HCT116 (cell line): ENCODE results near the gene GALNS. TPM values are rescaled to one million over a fixed set of nuclear protein-coding genes. Genes with fewer than 3 reads are reported as not detected.

ENCODE experiments used
- ATAC-seq: fragments of 200-7000 bp; cut with Tn5 transposase; 2 replicates; pipeline ENCODE4 v1.9.1; 2020; ENCODE audit warnings: mild to moderate bottlenecking, moderate library complexity
- BruUV-seq: library from RNA; stranded (reverse); fragments of 400-500 nt; replicated peaks from 2 replicates; lab custom pipeline; 2021; lab: Mats Ljungman, UMichigan
- CTCF ChIA-PET: fragments of 300-600 bp; sonication (Branson Sonifier 250); formaldehyde crosslinking; loops from one replicate; lab custom pipeline; 2021; ENCODE audit warnings: antibody characterized with exemption; lab: Charles Lee
- POLR2A ChIA-PET: fragments of 300-600, 350-600 bp; sonication (Branson Sonifier 250); formaldehyde crosslinking; loops from one replicate; lab custom pipeline; 2021; ENCODE audit warnings: antibody characterized with exemption; lab: Charles Lee
- RAD21 ChIA-PET, 2 experiments: fragments of 300-600 bp; sonication (Branson Sonifier 250); formaldehyde crosslinking; loops; one replicate each; lab custom pipeline; 2023; ENCODE audit warnings: low total read pairs in 2 of 2; ENCODE audit not compliant: uncharacterized antibody in 2 of 2, unreplicated experiment in 2 of 2, low non-redundant PET in 1 of 2; lab: Charles Lee
- DNase-seq: peaks from one replicate; pipeline ENCODE4 v3.0.0-alpha.2; 2010; ENCODE audit warnings: low read depth, low spot score
- H2AFZ ChIP-seq: fragments of 200-600 bp; shearing (Covaris generic), sonication (generic); 2 replicates; pipeline ENCODE4 v1.6.1; 2017; ENCODE audit warnings: low read depth, mixed run types, mixed read lengths, antibody characterized with exemption, low read length; ENCODE audit not compliant: poor library complexity, severe bottlenecking
- H3K27ac ChIP-seq: 2 replicates; pipeline ENCODE4 v1.5.1; 2012; ENCODE audit warnings: low read depth, low read length
- H3K27me3 ChIP-seq: fragments of 200-600 bp; sonication (generic); 2 replicates; pipeline ENCODE4 v1.6.1; 2016; ENCODE audit warnings: mixed run types, low read length, mixed read lengths; ENCODE audit not compliant: insufficient read depth
- H3K36me3 ChIP-seq, 2 experiments: fragments of 200-500 bp in 1 of 2; fragments of 200-600 bp in 1 of 2; sonication (Bioruptor generic) in 1 of 2; sonication (generic) in 1 of 2; 2 replicates each; pipeline versions ENCODE4 v1.5.1 to v1.6.1; 2014 to 2016; ENCODE audit warnings: low read length in 2 of 2, inconsistent platforms in 1 of 2, mixed read lengths in 1 of 2, mixed run types in 1 of 2; ENCODE audit not compliant: insufficient read depth in 2 of 2, control insufficient read depth in 1 of 2
- H3K4me1 ChIP-seq, 2 experiments: fragments of 200-600 bp in 1 of 2; sonication (generic) in 1 of 2; 2 replicates each; pipeline versions ENCODE4 v1.5.1 to v1.6.1; 2012 to 2017; ENCODE audit warnings: low read length in 2 of 2, inconsistent platforms in 1 of 2, mild to moderate bottlenecking in 1 of 2, mixed read lengths in 1 of 2, mixed run types in 1 of 2, moderate library complexity in 1 of 2; ENCODE audit not compliant: insufficient read depth in 2 of 2, control insufficient read depth in 1 of 2
- H3K4me2 ChIP-seq: fragments of 200-600 bp; sonication (generic); 2 replicates; pipeline ENCODE4 v1.6.1; 2017; ENCODE audit warnings: mixed run types, low read length, mixed read lengths
- H3K4me3 ChIP-seq, 2 experiments: fragments of 200-600 bp in 1 of 2; sonication (generic) in 1 of 2; replicated peaks in 1 of 2; 2 replicates each; pipeline ENCODE4 v1.5.1; 2011 to 2016; ENCODE audit warnings: low read length in 2 of 2, control low read depth in 1 of 2, low read depth in 1 of 2, mild to moderate bottlenecking in 1 of 2, mixed read lengths in 1 of 2, mixed run types in 1 of 2
- H3K79me2 ChIP-seq: fragments of 200-600 bp; sonication (generic); 2 replicates; pipeline ENCODE4 v1.6.1; 2017; ENCODE audit warnings: mild to moderate bottlenecking, mixed run types, low read length, moderate library complexity, mixed read lengths; ENCODE audit not compliant: insufficient read depth
- H3K9ac ChIP-seq: fragments of 200-600 bp; sonication (generic); 2 replicates; pipeline ENCODE4 v1.6.1; 2016; ENCODE audit warnings: low read length, mixed read lengths
- H3K9me2 ChIP-seq: fragments of 200-600 bp; sonication (generic), shearing (Covaris generic); 2 replicates; pipeline ENCODE4 v1.6.1; 2017; ENCODE audit warnings: mixed run types, mild to moderate bottlenecking, moderate library complexity; ENCODE audit not compliant: insufficient read depth
- H3K9me3 ChIP-seq, 2 experiments: fragments of 200-500 bp in 1 of 2; fragments of 200-600 bp in 1 of 2; sonication (Bioruptor generic) in 1 of 2; sonication (generic) in 1 of 2; 2 replicates each; pipeline ENCODE4 v1.6.1; 2014 to 2017; ENCODE audit warnings: low read length in 2 of 2, mixed read lengths in 2 of 2, inconsistent platforms in 1 of 2, low read depth in 1 of 2, mild to moderate bottlenecking in 1 of 2, mixed run types in 1 of 2, moderate library complexity in 1 of 2; ENCODE audit not compliant: control insufficient read depth in 1 of 2, insufficient read depth in 1 of 2
- H4K20me1 ChIP-seq: fragments of 200-600 bp; sonication (generic), shearing (Covaris generic); 2 replicates; pipeline ENCODE4 v1.6.1; 2017; ENCODE audit warnings: mixed run types, mild to moderate bottlenecking, moderate library complexity; ENCODE audit not compliant: insufficient read depth
- CBX3 ChIP-seq: IDR thresholded peaks from 2 replicates; pipeline ENCODE4 v1.6.1; 2012; ENCODE audit warnings: low read depth
- CEBPB ChIP-seq: IDR thresholded peaks from 2 replicates; pipeline ENCODE4 v1.6.1; 2012; ENCODE audit warnings: low read depth
- ELF1 ChIP-seq: IDR thresholded peaks from 2 replicates; pipeline ENCODE4 v1.6.1; 2012; ENCODE audit warnings: low read depth, borderline replicate concordance
- EZH2 ChIP-seq: fragments of 200-600 bp; sonication (generic); IDR thresholded peaks from 2 replicates; pipeline ENCODE4 v1.6.1; 2017; ENCODE audit warnings: antibody characterized with exemption, mixed run types
- EZH2phosphoT487 ChIP-seq: fragments of 200-600 bp; IDR thresholded peaks from 2 replicates; pipeline ENCODE4 v1.6.1; 2018; ENCODE audit warnings: antibody characterized with exemption, borderline replicate concordance
- FOSL1 ChIP-seq: IDR thresholded peaks from 2 replicates; pipeline ENCODE4 v1.6.1; 2012; ENCODE audit warnings: low read depth
- JUND ChIP-seq: IDR thresholded peaks from 2 replicates; pipeline ENCODE4 v1.6.1; 2012
- MAX ChIP-seq: IDR thresholded peaks from 2 replicates; pipeline ENCODE4 v1.6.1; 2012
- POLR2A ChIP-seq: IDR thresholded peaks from 2 replicates; pipeline ENCODE4 v1.7.0; 2011; ENCODE audit warnings: borderline replicate concordance; ENCODE audit not compliant: insufficient read depth, insufficient read length; ENCODE audit errors: extremely low read depth
- RAD21 ChIP-seq: IDR thresholded peaks from 2 replicates; pipeline ENCODE4 v1.6.1; 2012; ENCODE audit warnings: low read depth, mild to moderate bottlenecking
- REST ChIP-seq: IDR thresholded peaks from 2 replicates; pipeline ENCODE4 v1.6.1; 2012; ENCODE audit warnings: low read depth
- SIN3A ChIP-seq: IDR thresholded peaks from 2 replicates; pipeline ENCODE4 v1.6.1; 2012; ENCODE audit warnings: low read depth
- SP1 ChIP-seq: IDR thresholded peaks from 2 replicates; pipeline ENCODE4 v1.6.1; 2012; ENCODE audit warnings: low read depth
- SRF ChIP-seq: IDR thresholded peaks from 2 replicates; pipeline ENCODE4 v1.6.1; 2012; ENCODE audit warnings: low read depth
- TCF7L2 ChIP-seq: IDR thresholded peaks from 2 replicates; pipeline ENCODE4 v1.7.0; 2011; ENCODE audit warnings: borderline replicate concordance, inconsistent platforms; ENCODE audit not compliant: insufficient read depth, insufficient read length; ENCODE audit errors: extremely low read depth
- YY1 ChIP-seq: IDR thresholded peaks from 2 replicates; pipeline ENCODE4 v1.6.1; 2011; ENCODE audit warnings: low read length, low read depth, moderate library complexity, mild to moderate bottlenecking; ENCODE audit not compliant: insufficient replicate concordance; ENCODE audit errors: extremely low read depth
- intact Hi-C: fragments of 100-400 bp; cut with micrococcal nuclease; formaldehyde crosslinking; loops from 2 replicates; pipeline ENCODE4 v1.10.0; 2022
- total RNA-seq: library from RNA; stranded (reverse); gene quantifications from one replicate; pipeline ENCODE4 v1.2.1, GENCODE V29; 2021; ENCODE audit not compliant: unreplicated experiment
- TF ChIP-seq, protein P1 (sequence below): IDR thresholded peaks from 2 replicates; pipeline ENCODE4 v1.6.1; 2012
- TF ChIP-seq, protein P2 (sequence below), 3 experiments: fragments of 200-600 bp in 1 of 3; sonication (generic) in 1 of 3; IDR thresholded peaks in 2 of 3; conservative IDR thresholded peaks in 1 of 3; 2 replicates each; pipeline ENCODE4 v1.5.1; 2012 to 2017; ENCODE audit warnings: low read depth in 2 of 3, low read length in 2 of 3, antibody characterized with exemption in 1 of 3, borderline replicate concordance in 1 of 3, control low read depth in 1 of 3, mild to moderate bottlenecking in 1 of 3, mixed read lengths in 1 of 3, mixed run types in 1 of 3, moderate library complexity in 1 of 3; ENCODE audit not compliant: insufficient read depth in 1 of 3

Gene GALNS
- total RNA-seq, 1 experiment from 2014 or later: 44.6 TPM

GRCh38 chr16:88810912-88811768 is 45.6 kb downstream of the GALNS start (continued):
- TF ChIP-seq CBX3 (no peak), YY1 (no peak)
- TF ChIP-seq, protein P1, sequence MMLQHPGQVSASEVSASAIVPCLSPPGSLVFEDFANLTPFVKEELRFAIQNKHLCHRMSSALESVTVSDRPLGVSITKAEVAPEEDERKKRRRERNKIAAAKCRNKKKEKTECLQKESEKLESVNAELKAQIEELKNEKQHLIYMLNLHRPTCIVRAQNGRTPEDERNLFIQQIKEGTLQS: no peak

GRCh38 chr16:88810166-88810911 is 46.4 kb downstream of the GALNS start:
- RAD21 ChIA-PET: no interaction called here
- TF ChIP-seq SP1 (no peak), YY1 (no peak), CEBPB (no peak), TCF7L2 (no peak), EZH2 (no peak), SRF (no peak), MAX (no peak), RAD21 (no peak), EZH2phosphoT487 (no peak), FOSL1 (no peak), SIN3A (no peak), REST (no peak), ELF1 (no peak), POLR2A (no peak), JUND (no peak)
- TF ChIP-seq, protein P2, sequence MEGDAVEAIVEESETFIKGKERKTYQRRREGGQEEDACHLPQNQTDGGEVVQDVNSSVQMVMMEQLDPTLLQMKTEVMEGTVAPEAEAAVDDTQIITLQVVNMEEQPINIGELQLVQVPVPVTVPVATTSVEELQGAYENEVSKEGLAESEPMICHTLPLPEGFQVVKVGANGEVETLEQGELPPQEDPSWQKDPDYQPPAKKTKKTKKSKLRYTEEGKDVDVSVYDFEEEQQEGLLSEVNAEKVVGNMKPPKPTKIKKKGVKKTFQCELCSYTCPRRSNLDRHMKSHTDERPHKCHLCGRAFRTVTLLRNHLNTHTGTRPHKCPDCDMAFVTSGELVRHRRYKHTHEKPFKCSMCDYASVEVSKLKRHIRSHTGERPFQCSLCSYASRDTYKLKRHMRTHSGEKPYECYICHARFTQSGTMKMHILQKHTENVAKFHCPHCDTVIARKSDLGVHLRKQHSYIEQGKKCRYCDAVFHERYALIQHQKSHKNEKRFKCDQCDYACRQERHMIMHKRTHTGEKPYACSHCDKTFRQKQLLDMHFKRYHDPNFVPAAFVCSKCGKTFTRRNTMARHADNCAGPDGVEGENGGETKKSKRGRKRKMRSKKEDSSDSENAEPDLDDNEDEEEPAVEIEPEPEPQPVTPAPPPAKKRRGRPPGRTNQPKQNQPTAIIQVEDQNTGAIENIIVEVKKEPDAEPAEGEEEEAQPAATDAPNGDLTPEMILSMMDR (IDR thresholded peaks at IDR 0.05 in 2 of 3, conservative IDR thresholded peaks at IDR 0.05 in 1 of 3; ENCODE audit: borderline replicate concordance in 1 of 3, insufficient read depth in 1 of 3, low read depth in 2 of 3, low read length in 2 of 3): no peak

More at GRCh38 chr16:88810166-88810911, 46.4 kb downstream of the GALNS start:
- Histone ChIP-seq H3K4me3 (peak overlapping the region; percentile 72 to 75), H2AFZ (no peak overlapping the region), H3K79me2 (peaks cover 55% of the 10 kb centered on the region), H3K9ac (peak overlapping the region; percentile 87), H3K36me3 (peaks cover 19 to 52% of the 10 kb centered on the region in 2 experiments; a peak in 3 of 4 replicates), H3K4me2 (peak overlapping the region; percentile 94), H4K20me1 (peaks cover 4% of the 10 kb centered on the region; the same call in 1 of the 2 replicates), H3K9me2 (no peaks in the 10 kb centered on the region), H3K4me1 (peaks cover 22 to 56% of the 10 kb centered on the region in 2 experiments), H3K27ac (peak overlapping the region; percentile 100), H3K9me3 (no peaks in the 10 kb centered on the region), H3K27me3 (no peaks in the 10 kb centered on the region)
- ChIA-PET CTCF (interaction anchor here (0.7 to 4.9 kb wide), 6 partner anchors 26 to 361 kb away, joined by 3 to 33 read pairs (median 3); partner anchors contain the start of genes CDH15, GALNS, PIEZO1 and TRAPPC2L), POLR2A (interaction anchor here (0.7 to 3.2 kb wide), 5 partner anchors 9 to 408 kb away, joined by 3 to 16 read pairs (median 10); partner anchors contain the start of genes CDH15, PIEZO1 and ZNF778)
- BruUV-seq: no TSS peak
- intact Hi-C loops: loop anchor here (10.0 kb wide), 2 partner anchors 244 to 754 kb away; partner anchors contain the start of gene RPL13
- DNase-seq (no peak), ATAC-seq (peak; percentile 4; the same call in 1 of the 2 replicates)
